Natural killer cell treated with Interleukin-12 subunit alpha and Interleukin-12 subunit beta and Interleukin-15 and Interleukin-18, amount 100 ng/mL, for 72 hours (primary cell): ENCODE data around the gene KCTD1. TPM values are rescaled to one million over a fixed set of nuclear protein-coding genes. Genes with fewer than 3 reads are reported as not detected.
A peak's percentile ranks its signal among the peaks of the same experiment; 100 is the strongest.

Source experiments
- ATAC-seq, 2 donors: fragments of 150-1000 bp; cut with Tn5 transposase in 1 of 2; sonication (Bioruptor Pico), chemical (Tn5 transposase) in 1 of 2; 2 replicates each; pipeline ENCODE4 v1.10.0; 2021
- DNase-seq: peaks from one replicate; pipeline ENCODE4 v3.0.0; 2022; ENCODE audit warnings: low spot score
- H3K27ac Mint-ChIP-seq, 2 donors: 1 replicate in 1 of 2; 2 replicates in 1 of 2; pipeline ENCODE4 v1.8.0; 2022; ENCODE audit warnings: mixed read lengths in 2 of 2, mild to moderate bottlenecking in 1 of 2, moderate library complexity in 1 of 2
- H3K27me3 Mint-ChIP-seq, 2 donors: 1 replicate in 1 of 2; 2 replicates in 1 of 2; pipeline ENCODE4 v1.8.0; 2022; ENCODE audit warnings: mixed read lengths in 2 of 2
- H3K36me3 Mint-ChIP-seq: one replicate; pipeline ENCODE4 v1.8.0; 2022; ENCODE audit warnings: mixed read lengths
- H3K4me1 Mint-ChIP-seq, 2 donors: 1 replicate in 1 of 2; 2 replicates in 1 of 2; pipeline ENCODE4 v1.8.0; 2022; ENCODE audit warnings: low read depth in 2 of 2, mixed read lengths in 2 of 2, mild to moderate bottlenecking in 1 of 2
- H3K4me3 Mint-ChIP-seq: one replicate; pipeline ENCODE4 v1.8.0; 2022; ENCODE audit warnings: mixed read lengths
- H3K9me3 Mint-ChIP-seq: 2 replicates; pipeline ENCODE4 v1.8.0; 2022; ENCODE audit warnings: mixed read lengths
- total RNA-seq, 2 donors: library from RNA; stranded (reverse); gene quantifications; one replicate each; pipeline ENCODE4 v1.2.3, GENCODE V29; 2022

KCTD1 gene
- total RNA-seq, result 1 to 10 TPM; 4.0 to 4.5 TPM

GRCh38 chr18:26548415-26549262 lies at the start of gene KCTD1:
Gene KCTD1, minus strand, starts transcription at chr18:26548553. Its CDS starts 17 bp downstream, at chr18:26548536.
- Mint-ChIP-seq H3K27me3 (peaks cover 20 to 26% of the 10 kb centered on the region in 2 donors), H3K4me3 (peak within 1 kb of the TSS; percentile 85), H3K9me3 (no peaks in the 10 kb centered on the region), H3K4me1 (peaks cover 13 to 23% of the 10 kb centered on the region in 2 donors), H3K36me3 (no peaks in the 10 kb centered on the region), H3K27ac (peak within 1 kb of the TSS in 1 of 2 donors; percentile 64)
- DNase-seq, result peak; percentile 78
- peak; percentile 81 to 83 for ATAC-seq

- Mint-ChIP-seq H3K36me3 (no peaks in the 10 kb centered on the region), H3K4me3 (no peak overlapping the region), H3K9me3 (peaks cover 6% of the 10 kb centered on the region), H3K27me3 (peaks cover 17 to 19% of the 10 kb centered on the region in 2 donors), H3K4me1 (no peaks in the 10 kb centered on the region), H3K27ac (no peak overlapping the region)
- ATAC-seq (no peak), DNase-seq (no peak)
Measured at GRCh38 chr18:26593365-26594320, 45.3 kb upstream of the KCTD1 start.

GRCh38 chr18:26584745-26585144 lies 36.4 kb upstream of the KCTD1 start:
- Mint-ChIP-seq H3K27me3 (peaks cover 6 to 16% of the 10 kb centered on the region in 2 donors), H3K4me1 (no peaks in the 10 kb centered on the region), H3K4me3 (no peak overlapping the region), H3K27ac (no peak overlapping the region), H3K36me3 (no peaks in the 10 kb centered on the region), H3K9me3 (no peaks in the 10 kb centered on the region)
- DNase-seq, result no peak
- ATAC-seq, result peak in 1 of 2 donors; percentile 28

- H3K4me1 Mint-ChIP-seq, result peaks cover 0 to 2% of the 10 kb centered on the region in 2 donors
- ATAC-seq, result no peak
Measured at GRCh38 chr18:26579941-26580618, 31.7 kb upstream of the KCTD1 start.

GRCh38 chr18:26575865-26576217 lies 27.5 kb upstream of the KCTD1 start:
- H3K9me3 Mint-ChIP-seq, result no peaks in the 10 kb centered on the region
- H3K27ac Mint-ChIP-seq, result no peak overlapping the region
- H3K4me1 Mint-ChIP-seq, result peaks cover 0 to 4% of the 10 kb centered on the region in 2 donors
- H3K27me3 Mint-ChIP-seq, result peaks cover 25 to 48% of the 10 kb centered on the region in 2 donors
- DNase-seq (no peak), ATAC-seq (no peak)
- H3K4me3 Mint-ChIP-seq, result no peak overlapping the region
- H3K36me3 Mint-ChIP-seq, result no peaks in the 10 kb centered on the region

More at GRCh38 chr18:26579941-26580618, 31.7 kb upstream of the KCTD1 start:
- Mint-ChIP-seq H3K27ac (no peak overlapping the region), H3K27me3 (peaks cover 22 to 46% of the 10 kb centered on the region in 2 donors), H3K4me3 (no peak overlapping the region), H3K9me3 (no peaks in the 10 kb centered on the region), H3K36me3 (no peaks in the 10 kb centered on the region)
- no peak for DNase-seq

GRCh38 chr18:26574958-26575864 lies 26.9 kb upstream of the KCTD1 start:
- DNase-seq, result no peak
- Mint-ChIP-seq H3K27me3 (peaks cover 25 to 48% of the 10 kb centered on the region in 2 donors), H3K9me3 (no peaks in the 10 kb centered on the region), H3K27ac (no peak overlapping the region), H3K4me3 (no peak overlapping the region), H3K4me1 (peaks cover 0 to 4% of the 10 kb centered on the region in 2 donors), H3K36me3 (no peaks in the 10 kb centered on the region)
- ATAC-seq, result no peak

- H3K4me3 Mint-ChIP-seq, result no peak overlapping the region
- H3K4me1 Mint-ChIP-seq, result no peaks in the 10 kb centered on the region
- no peak for ATAC-seq
- DNase-seq, result no peak
- H3K27me3 Mint-ChIP-seq, result peaks cover 17 to 20% of the 10 kb centered on the region in 2 donors
- no peaks in the 10 kb centered on the region for H3K9me3 Mint-ChIP-seq
- no peak overlapping the region for H3K27ac Mint-ChIP-seq
- no peaks in the 10 kb centered on the region for H3K36me3 Mint-ChIP-seq
Measured at GRCh38 chr18:26568926-26569665, 20.7 kb upstream of the KCTD1 start.

- H3K4me3 Mint-ChIP-seq, result no peak overlapping the region
- H3K4me1 Mint-ChIP-seq, result no peaks in the 10 kb centered on the region
Measured at GRCh38 chr18:26568513-26568912, 20.2 kb upstream of the KCTD1 start.

GRCh38 chr18:26566874-26567555 lies 18.7 kb upstream of the KCTD1 start:
- Mint-ChIP-seq H3K27ac (no peak overlapping the region), H3K9me3 (no peaks in the 10 kb centered on the region), H3K36me3 (no peaks in the 10 kb centered on the region), H3K4me3 (no peak overlapping the region), H3K27me3 (peaks cover 17 to 25% of the 10 kb centered on the region in 2 donors), H3K4me1 (no peaks in the 10 kb centered on the region)
- DNase-seq, result no peak
- no peak for ATAC-seq

More at GRCh38 chr18:26568513-26568912, 20.2 kb upstream of the KCTD1 start:
- no peak for ATAC-seq
- no peak for DNase-seq
- Mint-ChIP-seq H3K27ac (no peak overlapping the region), H3K36me3 (no peaks in the 10 kb centered on the region), H3K27me3 (peaks cover 15 to 21% of the 10 kb centered on the region in 2 donors), H3K9me3 (no peaks in the 10 kb centered on the region)

- Mint-ChIP-seq H3K4me1 (no peaks in the 10 kb centered on the region), H3K27ac (no peak overlapping the region), H3K9me3 (no peaks in the 10 kb centered on the region), H3K27me3 (peaks cover 17 to 25% of the 10 kb centered on the region in 2 donors), H3K4me3 (no peak overlapping the region), H3K36me3 (no peaks in the 10 kb centered on the region)
- no peak for ATAC-seq
- DNase-seq, result no peak
Measured at GRCh38 chr18:26565514-26565913, 17.2 kb upstream of the KCTD1 start.

- peaks cover 24 to 37% of the 10 kb centered on the region in 2 donors for H3K27me3 Mint-ChIP-seq
- no peaks in the 10 kb centered on the region for H3K9me3 Mint-ChIP-seq
- no peaks in the 10 kb centered on the region for H3K4me1 Mint-ChIP-seq
- DNase-seq, result no peak
- no peak for ATAC-seq
- H3K36me3 Mint-ChIP-seq, result no peaks in the 10 kb centered on the region
- H3K27ac Mint-ChIP-seq, result no peak overlapping the region
- no peak overlapping the region for H3K4me3 Mint-ChIP-seq
Measured at GRCh38 chr18:26563024-26563423, 14.7 kb upstream of the KCTD1 start.

GRCh38 chr18:26562568-26562967 lies 14.2 kb upstream of the KCTD1 start:
- Mint-ChIP-seq H3K27me3 (peaks cover 26 to 37% of the 10 kb centered on the region in 2 donors), H3K4me3 (no peak overlapping the region), H3K4me1 (no peaks in the 10 kb centered on the region), H3K9me3 (no peaks in the 10 kb centered on the region), H3K36me3 (no peaks in the 10 kb centered on the region), H3K27ac (no peak overlapping the region)
- ATAC-seq (no peak), DNase-seq (no peak)
